OCI-LY1 (cell line): Measurements from ENCODE around the gene NOXA1.

Experiments
- H2AFZ ChIP-seq: fragments of 200-600 bp; sonication (generic), shearing (Covaris generic); 2 replicates; pipeline ENCODE4 v1.6.0; 2014; ENCODE audit warnings: antibody characterized with exemption, mild to moderate bottlenecking, low read length
- H3F3A ChIP-seq: fragments of 200-600 bp; sonication (generic), shearing (Covaris generic); 2 replicates; pipeline ENCODE4 v1.6.0; 2014; ENCODE audit warnings: mild to moderate bottlenecking, antibody characterized with exemption, low read length, moderate library complexity; ENCODE audit not compliant: insufficient read depth
- H3K27ac ChIP-seq: fragments of 200-600 bp; sonication (generic); 2 replicates; pipeline ENCODE4 v1.5.1; 2014; ENCODE audit warnings: low read length, mixed run types, mild to moderate bottlenecking, low read depth; ENCODE audit not compliant: poor library complexity, severe bottlenecking
- H3K27me3 ChIP-seq: fragments of 200-600 bp; sonication (generic); 2 replicates; pipeline ENCODE4 v1.6.0; 2014; ENCODE audit warnings: antibody characterized with exemption, mild to moderate bottlenecking, low read length, moderate library complexity; ENCODE audit not compliant: insufficient read depth
- H3K36me3 ChIP-seq: fragments of 200-600 bp; sonication (generic); 2 replicates; pipeline ENCODE4 v1.6.1; 2014; ENCODE audit warnings: mild to moderate bottlenecking, antibody characterized with exemption, low read length, moderate library complexity, mixed read lengths; ENCODE audit not compliant: insufficient read depth
- H3K4me1 ChIP-seq: fragments of 200-600 bp; sonication (generic); 2 replicates; pipeline ENCODE4 v1.5.1; 2014; ENCODE audit warnings: mild to moderate bottlenecking, low read length, moderate library complexity; ENCODE audit not compliant: insufficient read depth, severe bottlenecking
- H3K4me2 ChIP-seq: fragments of 200-600 bp; sonication (generic), shearing (Covaris generic); 2 replicates; pipeline ENCODE4 v1.6.1; 2014; ENCODE audit warnings: low read length
- H3K4me3 ChIP-seq: fragments of 200-600 bp; sonication (generic); 2 replicates; pipeline ENCODE4 v1.5.1; 2014; ENCODE audit warnings: low read length, low read depth, mild to moderate bottlenecking, mixed read lengths; ENCODE audit not compliant: poor library complexity, severe bottlenecking
- H3K79me2 ChIP-seq: fragments of 200-600 bp; shearing (Covaris generic); 2 replicates; pipeline ENCODE4 v1.6.1; 2016; ENCODE audit warnings: mixed run types, low read length, mixed read lengths; ENCODE audit not compliant: insufficient read depth
- H3K9ac ChIP-seq: fragments of 200-600 bp; sonication (generic), shearing (Covaris generic); 2 replicates; pipeline ENCODE4 v1.6.1; 2014; ENCODE audit warnings: mild to moderate bottlenecking, low read length, mixed read lengths
- H3K9me2 ChIP-seq: fragments of 200-600 bp; sonication (generic), shearing (Covaris generic); 2 replicates; pipeline ENCODE4 v1.6.1; 2014; ENCODE audit warnings: low read depth, mild to moderate bottlenecking, low read length, mixed read lengths
- H3K9me3 ChIP-seq: fragments of 200-600 bp; shearing (Covaris generic); 2 replicates; pipeline ENCODE4 v1.6.1; 2014; ENCODE audit warnings: low read length, mixed read lengths
- H4K20me1 ChIP-seq: fragments of 200-600 bp; sonication (generic), shearing (Covaris generic); 2 replicates; pipeline ENCODE4 v1.6.0; 2016; ENCODE audit warnings: mild to moderate bottlenecking, low read length; ENCODE audit not compliant: insufficient read depth
- CTCF ChIP-seq: fragments of 200-600 bp; sonication (generic), shearing (Covaris generic); IDR thresholded peaks from 2 replicates; pipeline ENCODE4 v1.5.1; 2017; ENCODE audit warnings: mild to moderate bottlenecking, antibody characterized with exemption, low read length, moderate library complexity, mixed read lengths
- EZH2 ChIP-seq: fragments of 200-600 bp; sonication (generic), shearing (Covaris generic); IDR thresholded peaks from 2 replicates; pipeline ENCODE4 v1.8.0; 2017; ENCODE audit warnings: borderline replicate concordance, mixed run types, mild to moderate bottlenecking, antibody characterized with exemption, low read length, moderate library complexity, mixed read lengths

NOXA1 gene

GRCh38 chr9:137389428-137389746 is 33.8 kb upstream of the NOXA1 start:
- no peak overlapping the region for H3K27ac ChIP-seq
- no peak overlapping the region for H2AFZ ChIP-seq
- no peak overlapping the region for H3K4me2 ChIP-seq
- TF ChIP-seq CTCF (no peak), EZH2 (no peak)
- no peaks in the 10 kb centered on the region for H3K4me1 ChIP-seq
- H4K20me1 ChIP-seq: no peaks in the 10 kb centered on the region
- no peak overlapping the region for H3K9ac ChIP-seq
- H3K4me3 ChIP-seq: no peak overlapping the region
- H3F3A ChIP-seq: no peaks in the 10 kb centered on the region
- no peaks in the 10 kb centered on the region for H3K79me2 ChIP-seq
- H3K9me3 ChIP-seq: no peaks in the 10 kb centered on the region
- H3K36me3 ChIP-seq: no peaks in the 10 kb centered on the region
- no peaks in the 10 kb centered on the region for H3K27me3 ChIP-seq
- H3K9me2 ChIP-seq: no peaks in the 10 kb centered on the region

DNA sequence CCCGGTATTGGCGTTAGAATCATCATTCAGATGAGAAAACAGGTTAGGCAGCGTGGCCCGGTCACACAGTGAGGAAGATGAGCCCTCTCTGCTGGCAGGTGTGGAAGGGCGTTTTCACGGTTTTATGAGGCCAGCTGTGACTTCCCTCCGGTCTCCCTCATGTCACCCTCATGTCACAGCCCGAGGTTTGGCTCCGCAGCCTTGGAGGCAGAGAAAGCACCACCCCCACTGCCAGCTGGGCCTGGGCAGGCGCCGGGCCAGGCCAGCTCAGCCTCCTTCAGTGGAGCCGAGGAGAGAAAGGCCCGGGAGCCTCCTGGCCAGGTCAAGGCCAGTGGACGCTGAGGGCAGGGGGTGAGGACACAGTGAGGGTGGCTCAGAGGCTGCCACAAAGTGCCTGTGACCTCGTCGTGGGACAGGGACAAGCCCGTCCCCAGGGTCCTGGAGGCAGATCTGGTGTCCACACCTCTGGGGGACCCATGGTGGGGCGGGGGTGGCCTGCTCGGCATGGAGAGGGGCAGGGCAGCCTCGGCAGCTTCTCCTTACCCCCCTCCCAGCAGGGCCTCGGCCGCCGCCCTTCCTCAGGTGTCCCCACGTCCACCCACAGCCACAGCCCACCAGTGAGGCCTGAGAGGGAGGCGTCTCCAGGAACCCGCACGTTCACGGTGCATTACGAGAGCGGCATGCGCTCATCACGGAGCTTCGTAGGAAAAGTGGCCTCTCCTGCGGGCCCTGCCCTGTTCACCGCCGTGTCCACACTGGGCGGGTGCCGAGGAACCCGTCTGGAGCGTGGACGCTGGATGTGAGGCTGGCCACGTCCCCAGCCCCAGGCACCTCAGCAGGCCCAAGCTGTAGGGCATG is 32.4 kb upstream of the NOXA1 start:
- no peak overlapping the region for H2AFZ ChIP-seq
- H3K27ac ChIP-seq: no peak overlapping the region
- no peak overlapping the region for H3K9ac ChIP-seq
- H3F3A ChIP-seq: no peaks in the 10 kb centered on the region
- no peaks in the 10 kb centered on the region for H3K4me1 ChIP-seq
- H3K27me3 ChIP-seq: no peaks in the 10 kb centered on the region
- H3K9me3 ChIP-seq: no peaks in the 10 kb centered on the region
- TF ChIP-seq EZH2: no peak
- H3K4me2 ChIP-seq: no peak overlapping the region
- H3K4me3 ChIP-seq: no peak overlapping the region
- no peaks in the 10 kb centered on the region for H3K9me2 ChIP-seq
- no peaks in the 10 kb centered on the region for H4K20me1 ChIP-seq
- no peaks in the 10 kb centered on the region for H3K79me2 ChIP-seq
- no peaks in the 10 kb centered on the region for H3K36me3 ChIP-seq

GRCh38 chr9:137391411-137391754 is 31.8 kb upstream of the NOXA1 start:
- Histone ChIP-seq H3K36me3 (no peaks in the 10 kb centered on the region), H3K4me1 (no peaks in the 10 kb centered on the region), H3K9ac (no peak overlapping the region), H2AFZ (no peak overlapping the region), H3K4me3 (no peak overlapping the region), H3F3A (no peaks in the 10 kb centered on the region), H3K4me2 (no peak overlapping the region), H3K27ac (no peak overlapping the region), H4K20me1 (no peaks in the 10 kb centered on the region), H3K9me3 (no peaks in the 10 kb centered on the region), H3K9me2 (no peaks in the 10 kb centered on the region), H3K27me3 (no peaks in the 10 kb centered on the region), H3K79me2 (no peaks in the 10 kb centered on the region)
- TF ChIP-seq EZH2 (no peak), CTCF (no peak)
